HS-27A (cell line): ENCODE data around the gene BRD2.

Experiments
- DNase-seq: peaks from one replicate; pipeline ENCODE4 v3.0.0-alpha.2; 2012; ENCODE audit warnings: low read depth, missing footprints

The BRD2 gene

GRCh38 chr6:32949113-32949512, 19.3 kb upstream of the BRD2 start:
- DNase-seq = no peak

GRCh38 chr6:32950010-32950409, 18.4 kb upstream of the BRD2 start:
- no peak for DNase-seq

GRCh38 chr6:32950449-32950848, 17.9 kb upstream of the BRD2 start:
- DNase-seq = no peak

GRCh38 chr6:32952817-32953739, 15.3 kb upstream of the BRD2 start, which contains the start of gene HLA-DMA:
Gene HLA-DMA (minus strand): TSS chr6:32953097. CDS start chr6:32953036, 61 bp downstream.
- DNase-seq = peak; percentile 98

- no peak for DNase-seq
These were observed 14.6 kb upstream of the BRD2 start for GRCh38 chr6:32953775-32954174.

GRCh38 chr6:32954267-32954666, 14.1 kb upstream of the BRD2 start:
- no peak for DNase-seq

- DNase-seq = no peak
These were observed 13.2 kb upstream of the BRD2 start for GRCh38 chr6:32954986-32955802.

- no peak for DNase-seq
These were observed 12.2 kb upstream of the BRD2 start for GRCh38 chr6:32956176-32956575.

GRCh38 chr6:32960563-32960962, 7.8 kb upstream of the BRD2 start:
- DNase-seq = no peak

- DNase-seq = no peak
These were observed 6.1 kb upstream of the BRD2 start for GRCh38 chr6:32962213-32962826.

GRCh38 chr6:32963866-32964265, 4.5 kb upstream of the BRD2 start:
- DNase-seq = no peak

- DNase-seq = no peak
These were observed 3.6 kb upstream of the BRD2 start for GRCh38 chr6:32964776-32965175.

GRCh38 chr6:32967151-32968091, 973 bp upstream of the BRD2 start:
- no peak for DNase-seq

- peak; percentile 89 for DNase-seq
These were observed 682 bp downstream of the BRD2 start for GRCh38 chr6:32968867-32969684.

- peak; percentile 95 for DNase-seq
These were observed 1.5 kb downstream of the BRD2 start for GRCh38 chr6:32969685-32970412.

- DNase-seq = peak; percentile 79
These were observed 2.2 kb downstream of the BRD2 start for GRCh38 chr6:32970413-32971241.

GRCh38 chr6:32971242-32971580, 2.8 kb downstream of the BRD2 start:
- no peak for DNase-seq

GRCh38 chr6:32971581-32972352, 3.4 kb downstream of the BRD2 start:
- peak; percentile 100 for DNase-seq
